Chondrocyte (in vitro differentiated cells): ENCODE measurements around the gene CRYGN. TPM values are rescaled to one million over a fixed set of nuclear protein-coding genes. Genes with fewer than 3 reads are reported as not detected.

Experiments used
- DNase-seq: peaks from one replicate; pipeline ENCODE4 v3.0.0; 2021; ENCODE audit warnings: mixed read lengths, low spot score
- H3K27ac Mint-ChIP-seq: one replicate; pipeline ENCODE4 v1.8.0; 2021; ENCODE audit warnings: mild to moderate bottlenecking, moderate library complexity, mixed read lengths; ENCODE audit not compliant: unreplicated experiment
- H3K27me3 Mint-ChIP-seq: 2 replicates; pipeline ENCODE4 v1.8.0; 2021; ENCODE audit warnings: low read depth, mixed read lengths
- H3K36me3 Mint-ChIP-seq: 2 replicates; pipeline ENCODE4 v1.8.0; 2021; ENCODE audit warnings: low read depth, mixed read lengths
- H3K4me1 Mint-ChIP-seq: 2 replicates; pipeline ENCODE4 v1.8.0; 2021; ENCODE audit warnings: low read depth, mild to moderate bottlenecking, mixed read lengths
- H3K4me3 Mint-ChIP-seq: one replicate; pipeline ENCODE4 v1.8.0; 2021; ENCODE audit warnings: mild to moderate bottlenecking, moderate library complexity, mixed read lengths; ENCODE audit not compliant: unreplicated experiment
- H3K9me3 Mint-ChIP-seq: 2 replicates; pipeline ENCODE4 v1.8.0; 2021; ENCODE audit warnings: low read depth, mixed read lengths
- total RNA-seq: library from RNA; stranded (reverse); gene quantifications from 3 replicates; pipeline ENCODE4 v1.2.1, GENCODE V29; 2021
- TF ChIP-seq, protein P1 (sequence below): fragments of 200-600 bp; sonication (generic); IDR thresholded peaks from 2 replicates; pipeline ENCODE4 v1.5.0; 2021; ENCODE audit warnings: antibody characterized with exemption, mild to moderate bottlenecking, moderate library complexity

Gene CRYGN
- total RNA-seq, 1 donor from 2014 or later: not detected

DNA sequence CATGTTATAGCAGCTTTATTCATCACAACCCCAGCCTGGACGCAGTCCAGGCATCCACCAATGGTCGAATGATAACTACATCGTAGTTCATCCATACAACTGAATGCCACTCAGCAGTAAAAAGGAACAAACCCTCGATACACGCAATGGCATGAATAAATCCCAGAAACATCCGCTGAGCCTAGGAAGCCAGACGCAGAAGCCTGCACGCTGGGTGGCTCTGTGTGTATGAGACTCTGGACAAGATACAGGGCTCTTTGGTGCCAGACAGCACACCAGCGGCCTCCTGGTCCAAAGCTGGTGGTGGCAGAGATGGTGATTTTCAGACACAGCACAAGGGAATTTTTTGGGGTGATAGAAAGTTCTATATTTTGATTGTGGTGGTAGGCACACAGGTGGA is 10.0 kb upstream of the CRYGN start:
- H3K27ac Mint-ChIP-seq: no peak overlapping the region
- H3K27me3 Mint-ChIP-seq: peaks cover 7% of the 10 kb centered on the region
- H3K36me3 Mint-ChIP-seq: no peaks in the 10 kb centered on the region
- TF ChIP-seq, protein P1, sequence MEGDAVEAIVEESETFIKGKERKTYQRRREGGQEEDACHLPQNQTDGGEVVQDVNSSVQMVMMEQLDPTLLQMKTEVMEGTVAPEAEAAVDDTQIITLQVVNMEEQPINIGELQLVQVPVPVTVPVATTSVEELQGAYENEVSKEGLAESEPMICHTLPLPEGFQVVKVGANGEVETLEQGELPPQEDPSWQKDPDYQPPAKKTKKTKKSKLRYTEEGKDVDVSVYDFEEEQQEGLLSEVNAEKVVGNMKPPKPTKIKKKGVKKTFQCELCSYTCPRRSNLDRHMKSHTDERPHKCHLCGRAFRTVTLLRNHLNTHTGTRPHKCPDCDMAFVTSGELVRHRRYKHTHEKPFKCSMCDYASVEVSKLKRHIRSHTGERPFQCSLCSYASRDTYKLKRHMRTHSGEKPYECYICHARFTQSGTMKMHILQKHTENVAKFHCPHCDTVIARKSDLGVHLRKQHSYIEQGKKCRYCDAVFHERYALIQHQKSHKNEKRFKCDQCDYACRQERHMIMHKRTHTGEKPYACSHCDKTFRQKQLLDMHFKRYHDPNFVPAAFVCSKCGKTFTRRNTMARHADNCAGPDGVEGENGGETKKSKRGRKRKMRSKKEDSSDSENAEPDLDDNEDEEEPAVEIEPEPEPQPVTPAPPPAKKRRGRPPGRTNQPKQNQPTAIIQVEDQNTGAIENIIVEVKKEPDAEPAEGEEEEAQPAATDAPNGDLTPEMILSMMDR: no peak
- H3K4me1 Mint-ChIP-seq: peaks cover 4% of the 10 kb centered on the region
- no peak overlapping the region for H3K4me3 Mint-ChIP-seq
- no peak for DNase-seq
- H3K9me3 Mint-ChIP-seq: no peaks in the 10 kb centered on the region

DNA sequence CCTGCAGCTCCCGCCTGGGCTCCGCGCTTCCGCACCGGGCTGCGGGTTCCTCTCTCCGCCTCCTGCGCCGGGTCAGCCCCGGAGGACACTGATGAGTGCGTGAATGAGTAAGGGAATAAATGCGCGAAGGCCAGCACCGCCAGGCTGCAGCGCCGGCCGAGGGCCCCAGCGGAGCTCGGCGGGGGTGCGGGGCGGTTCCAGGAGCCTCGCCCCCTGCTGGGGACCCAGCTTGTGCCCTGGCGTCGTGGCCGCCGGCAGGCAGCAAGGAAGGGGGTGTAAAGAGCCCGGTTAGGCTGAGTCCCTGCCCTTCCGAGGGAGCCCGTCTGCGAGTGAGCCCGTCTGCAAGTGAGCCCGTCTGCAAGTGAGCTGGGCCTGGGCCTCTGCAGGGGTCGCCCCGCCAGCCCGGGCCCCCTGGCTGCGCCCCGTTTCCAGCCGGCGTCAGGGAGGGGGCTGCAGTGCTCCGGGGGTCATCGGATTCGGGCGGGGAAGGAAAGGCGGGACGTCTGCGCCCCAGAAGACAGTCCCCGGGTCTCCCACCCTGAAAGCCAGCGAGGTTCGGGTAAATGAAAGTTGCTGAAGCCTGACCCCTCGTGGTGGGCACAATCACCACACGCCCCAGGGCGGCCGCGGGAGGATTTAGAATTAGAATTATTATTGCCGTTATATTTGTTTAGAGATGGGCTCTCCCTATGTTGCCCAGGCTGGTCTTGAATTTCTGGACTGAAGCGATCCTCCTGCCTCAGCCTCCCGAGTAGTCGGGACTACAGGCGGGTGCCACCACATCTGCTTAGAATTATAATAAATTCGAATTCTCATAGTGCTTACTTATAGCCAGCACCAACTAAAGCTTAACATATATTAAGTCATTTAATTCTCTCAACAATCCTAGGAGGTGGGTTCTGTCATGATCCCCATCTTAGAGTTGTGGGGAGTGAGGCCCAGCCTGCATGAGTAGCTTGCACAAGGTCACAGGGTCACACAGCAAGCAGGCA is 8.6 kb upstream of the CRYGN start:
- Mint-ChIP-seq H3K9me3 (no peaks in the 10 kb centered on the region), H3K27ac (no peak overlapping the region), H3K4me3 (peak overlapping the region; percentile 50), H3K4me1 (peaks cover 4% of the 10 kb centered on the region), H3K27me3 (peaks cover 7% of the 10 kb centered on the region), H3K36me3 (no peaks in the 10 kb centered on the region)
- TF ChIP-seq, protein P1: peak; percentile 94
- no peak for DNase-seq

DNA sequence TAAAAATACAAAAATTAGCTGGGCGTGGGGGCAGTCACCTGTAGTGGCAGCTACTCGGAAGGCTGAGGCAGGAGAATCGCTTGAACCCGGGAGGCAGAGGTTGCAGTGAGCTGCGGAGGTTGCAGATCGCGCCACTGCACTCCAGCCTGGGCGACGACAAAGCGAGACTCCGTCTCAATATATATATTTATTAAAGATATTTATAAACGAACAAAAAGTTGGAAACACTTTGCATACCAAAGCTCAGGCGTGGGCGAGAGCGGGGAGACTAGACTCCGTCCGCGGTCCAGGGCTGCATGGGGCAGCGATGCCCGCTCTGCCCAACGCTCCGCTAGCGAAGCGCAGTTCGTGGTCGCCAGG is 7.9 kb upstream of the CRYGN start:
- Mint-ChIP-seq H3K27me3 (peaks cover 7% of the 10 kb centered on the region), H3K4me1 (peaks cover 4% of the 10 kb centered on the region), H3K36me3 (no peaks in the 10 kb centered on the region), H3K27ac (no peak overlapping the region), H3K9me3 (no peaks in the 10 kb centered on the region), H3K4me3 (peak overlapping the region; percentile 49)
- DNase-seq: no peak
- TF ChIP-seq, protein P1: no peak

DNA sequence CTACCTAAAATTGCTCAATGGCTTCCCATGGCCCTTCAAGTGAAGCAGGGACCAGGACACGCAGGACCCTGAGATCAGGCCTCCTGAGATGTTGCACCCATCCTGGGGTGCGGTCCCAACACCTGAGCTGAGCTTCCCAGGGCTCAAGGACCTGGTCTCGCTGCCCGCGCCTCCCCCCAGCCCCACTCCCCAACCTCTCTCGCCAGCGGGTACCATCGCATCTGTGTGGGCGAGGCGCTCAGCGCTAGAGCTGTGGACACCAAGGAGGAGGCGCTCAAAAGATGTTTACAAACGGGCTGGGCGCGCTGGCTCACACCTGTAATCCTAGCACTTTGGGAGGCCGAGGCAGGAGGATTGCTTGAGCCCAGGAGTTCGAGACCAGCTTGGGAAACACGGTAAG is 7.4 kb upstream of the CRYGN start:
- H3K27ac Mint-ChIP-seq: no peak overlapping the region
- DNase-seq: no peak
- peaks cover 4% of the 10 kb centered on the region for H3K4me1 Mint-ChIP-seq
- TF ChIP-seq, protein P1: no peak
- H3K9me3 Mint-ChIP-seq: no peaks in the 10 kb centered on the region
- peaks cover 6% of the 10 kb centered on the region for H3K27me3 Mint-ChIP-seq
- H3K36me3 Mint-ChIP-seq: no peaks in the 10 kb centered on the region
- H3K4me3 Mint-ChIP-seq: no peak overlapping the region

DNA sequence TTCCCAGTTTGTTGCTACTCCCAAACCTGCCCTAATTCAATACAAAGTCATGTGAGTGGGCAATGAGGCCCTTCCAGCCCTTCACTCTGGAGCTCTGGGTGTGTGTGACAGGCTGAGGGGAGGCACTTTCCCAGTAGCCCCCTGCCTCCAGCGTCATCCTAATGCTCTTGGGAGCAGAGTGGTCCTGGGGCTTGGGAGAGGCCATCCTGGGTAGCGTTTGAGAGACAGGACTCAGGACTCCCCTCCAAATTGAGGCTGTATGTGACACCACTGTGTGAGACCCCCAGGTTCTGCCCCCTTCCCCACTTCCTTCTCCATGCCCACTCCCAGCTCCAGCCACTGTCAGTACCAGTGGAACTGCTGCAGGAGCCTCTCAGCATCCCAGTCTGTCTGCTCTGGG is 6.5 kb upstream of the CRYGN start:
- Mint-ChIP-seq H3K36me3 (no peaks in the 10 kb centered on the region), H3K27me3 (peaks cover 2% of the 10 kb centered on the region), H3K9me3 (no peaks in the 10 kb centered on the region), H3K4me3 (no peak overlapping the region), H3K27ac (no peak overlapping the region), H3K4me1 (peaks cover 9% of the 10 kb centered on the region)
- TF ChIP-seq, protein P1: no peak
- no peak for DNase-seq
